Stromal cell of bone marrow (primary cell): ENCODE measurements around the gene UST.
"Not testable (repeated sequence)": the region's sequence is repeated elsewhere in the genome, so short reads cannot be mapped to it uniquely, and the experiment has no call there.

Experiments used
- DNase-seq: peaks from one replicate; pipeline ENCODE4 v3.0.0-alpha.2; 2012; ENCODE audit warnings: low read depth

Gene UST

DNA sequence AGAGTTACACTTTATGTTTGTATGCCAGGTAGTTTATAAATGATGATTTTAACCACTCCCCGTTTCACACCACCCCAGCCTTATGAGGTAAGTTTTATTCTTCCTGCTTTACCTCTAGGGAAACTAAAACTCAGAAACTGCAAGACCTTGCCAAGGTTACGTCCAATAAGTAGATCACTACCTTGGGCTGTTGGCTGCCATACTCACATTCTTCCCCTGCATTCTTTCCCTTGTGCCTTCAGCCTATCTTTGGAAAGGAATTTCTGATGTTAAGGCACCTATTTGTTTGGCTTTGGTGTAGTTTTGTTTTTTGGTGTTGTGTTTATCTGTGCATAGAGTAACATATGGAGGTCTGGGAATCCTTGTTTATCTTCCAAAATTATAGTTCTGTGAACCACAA lies 122.1 kb downstream of the UST start:
- DNase-seq: no peak

DNA sequence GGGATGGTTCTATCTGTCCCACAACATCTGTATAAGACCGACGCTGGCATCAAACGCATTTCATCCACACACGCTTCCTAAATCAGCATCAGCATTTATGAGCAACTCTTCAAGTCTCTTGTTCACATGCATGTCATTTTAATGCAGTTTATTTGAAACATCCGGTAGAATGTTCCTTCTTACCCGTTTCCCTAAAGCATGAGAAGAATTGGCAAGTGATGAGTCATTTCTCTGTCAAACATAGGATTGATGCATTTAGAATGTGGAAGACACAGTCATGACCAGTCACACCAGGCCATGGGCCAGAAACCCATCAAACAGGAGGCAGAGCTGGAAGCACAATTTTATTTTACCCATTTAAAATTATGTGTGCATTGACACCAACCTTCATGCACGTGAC lies 122.8 kb downstream of the UST start:
- DNase-seq: peak; percentile 88

DNA sequence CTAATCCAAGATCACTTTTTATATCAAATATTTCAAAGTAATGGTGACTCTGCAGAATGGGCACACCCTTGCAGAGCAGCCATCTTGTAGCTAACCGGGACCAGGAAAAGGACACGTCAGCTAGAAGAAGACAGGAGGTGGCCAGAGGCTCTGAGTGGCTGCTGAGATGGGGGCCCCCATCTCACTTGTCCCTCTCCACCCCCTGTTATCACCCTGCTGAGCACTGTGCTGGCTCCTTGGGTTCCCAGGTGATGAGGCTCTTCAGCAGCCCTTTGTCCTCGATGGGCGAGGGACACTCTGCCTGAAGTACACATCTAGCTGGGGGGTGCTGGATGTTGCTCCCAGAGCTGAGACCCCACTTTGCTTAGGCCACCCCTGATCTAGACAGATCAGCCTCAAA lies 126.3 kb downstream of the UST start:
- no peak for DNase-seq

DNA sequence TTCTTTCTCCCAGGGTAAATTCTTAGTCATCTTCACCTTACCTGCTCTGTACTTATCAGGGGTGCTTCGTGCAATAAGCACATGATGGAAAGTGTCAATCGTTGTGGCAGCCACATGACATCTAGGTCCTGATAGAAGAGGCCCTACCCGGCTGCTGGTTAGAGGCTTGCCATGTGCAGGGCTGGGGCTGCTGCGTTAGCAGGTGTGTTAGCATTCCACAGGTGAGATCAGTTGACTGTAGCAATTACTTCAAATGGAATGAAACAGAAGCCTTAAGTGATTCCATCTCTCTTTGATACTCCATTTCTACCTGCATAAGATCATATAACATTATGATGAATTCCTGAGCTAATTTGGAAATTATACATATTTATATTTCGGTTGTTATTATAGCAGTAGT lies 127.0 kb downstream of the UST start:
- DNase-seq: no peak

DNA sequence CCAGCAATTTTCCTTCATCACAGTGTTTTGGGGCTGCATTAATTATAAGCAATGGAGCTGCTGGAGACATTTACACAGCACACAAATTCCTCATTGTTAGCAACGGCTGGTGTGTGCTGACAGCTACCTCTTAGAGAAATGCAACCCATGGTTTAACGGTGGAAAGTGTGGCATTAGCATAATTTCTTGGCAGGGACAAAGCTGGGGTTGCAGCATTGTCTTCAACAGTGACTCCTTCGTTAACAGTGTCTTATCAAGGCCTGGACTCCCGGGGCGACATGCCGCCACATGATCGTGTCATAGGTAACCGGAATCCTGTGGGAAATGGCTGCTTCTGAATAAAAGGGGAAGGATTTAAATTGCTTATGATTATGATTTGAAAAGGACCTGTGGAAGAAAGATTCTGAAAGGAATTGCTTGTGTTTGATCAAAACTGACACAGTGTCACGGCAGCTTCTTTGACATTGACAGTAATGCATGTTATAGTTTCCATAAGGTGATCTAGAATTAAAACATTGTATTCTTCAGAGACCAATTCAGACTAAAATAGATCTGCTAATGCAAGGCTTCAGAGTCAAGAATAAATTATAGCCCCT lies 128.0 kb downstream of the UST start:
- DNase-seq: no peak

- DNase-seq: no peak
Observed at GRCh38 chr6:148878683-148879082, 131.9 kb downstream of the UST start.

DNA sequence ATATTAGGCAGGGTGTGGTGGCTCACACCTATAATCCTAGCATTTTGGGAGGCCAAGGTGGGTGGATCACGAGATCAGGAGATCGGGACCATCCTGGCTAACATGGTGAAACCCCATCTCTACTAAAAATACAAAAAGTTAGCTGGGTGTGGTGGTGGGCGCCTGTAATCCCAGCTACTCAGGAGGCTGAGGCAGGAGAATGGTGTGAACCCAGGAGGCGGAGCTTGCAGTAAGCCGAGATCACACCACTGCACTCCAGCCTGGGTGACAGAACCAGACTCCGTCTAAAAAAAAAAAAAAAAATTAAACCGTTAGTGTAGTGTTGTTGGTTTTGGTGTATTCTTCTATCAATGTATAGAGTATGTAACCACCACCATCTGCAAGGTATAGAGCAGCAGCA lies 133.9 kb downstream of the UST start:
- DNase-seq: not testable (repeated sequence)

DNA sequence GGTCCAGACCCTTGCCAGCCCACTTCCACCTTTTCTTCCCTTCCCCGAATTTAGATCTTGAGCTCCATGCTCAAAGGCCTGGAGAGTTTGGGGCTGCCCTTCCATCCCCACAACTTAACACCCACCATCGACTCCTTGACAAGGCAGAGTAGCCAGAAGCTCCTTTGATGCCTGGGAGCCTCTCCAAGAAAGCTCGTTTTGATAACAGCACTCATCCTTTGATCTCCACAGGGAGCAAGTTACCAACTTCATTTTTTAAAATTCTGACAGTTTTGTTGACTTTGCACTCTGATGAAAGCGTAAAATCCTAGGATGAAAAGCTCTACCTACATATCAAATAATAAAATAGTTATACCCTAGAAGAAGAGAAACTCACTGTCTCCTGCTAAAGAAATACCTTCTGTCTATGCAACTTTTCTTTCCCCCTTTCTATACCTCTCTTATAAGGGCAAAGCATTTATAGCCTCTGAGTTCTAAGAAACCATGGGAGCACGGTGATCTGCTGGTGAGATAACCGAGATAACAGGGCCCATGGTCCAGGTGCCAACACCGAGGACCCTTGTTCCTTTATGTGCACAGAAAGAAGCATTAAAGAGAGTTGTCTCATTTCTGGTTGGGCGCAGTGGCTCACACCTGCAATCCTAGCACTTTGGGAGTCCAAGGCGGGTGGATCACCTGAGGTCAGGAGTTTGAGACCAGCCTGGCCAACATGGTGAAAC lies 134.9 kb downstream of the UST start:
- no peak for DNase-seq

- DNase-seq: no peak
Observed at GRCh38 chr6:148883270-148883669, 136.4 kb downstream of the UST start.

GRCh38 chr6:148884461-148884860 lies 137.6 kb downstream of the UST start:
- DNase-seq: no peak

- DNase-seq: peak; percentile 68
Observed at GRCh38 chr6:148885136-148885865, 138.5 kb downstream of the UST start.

- no peak for DNase-seq
Observed at GRCh38 chr6:148885925-148886845, 139.4 kb downstream of the UST start.

GRCh38 chr6:148887181-148887580 lies 140.4 kb downstream of the UST start:
- no peak for DNase-seq

DNA sequence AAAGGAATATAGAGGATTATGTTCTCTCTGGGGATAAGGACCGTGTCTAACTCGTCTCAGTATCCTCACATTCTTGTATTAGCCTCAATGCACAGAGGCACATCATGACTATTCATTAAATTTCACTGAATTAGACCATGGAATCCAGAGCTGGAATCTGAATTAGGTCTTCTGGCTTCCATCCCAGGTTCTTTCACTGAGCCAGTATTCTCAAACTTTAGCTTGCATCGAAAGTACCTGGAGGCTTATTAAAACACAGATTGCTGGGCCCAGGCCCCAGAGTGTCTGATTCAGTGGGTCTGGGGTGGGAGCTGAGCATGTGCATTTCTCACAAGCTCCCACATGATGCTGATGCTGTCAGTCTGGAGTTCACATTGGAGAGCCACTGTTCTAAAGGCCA lies 142.0 kb downstream of the UST start:
- DNase-seq: no peak

GRCh38 chr6:148890096-148890495 lies 143.3 kb downstream of the UST start:
- DNase-seq: no peak

- DNase-seq: no peak
Observed at GRCh38 chr6:148890652-148891404, 144.0 kb downstream of the UST start.

GRCh38 chr6:148891405-148891783 lies 144.6 kb downstream of the UST start:
- no peak for DNase-seq

DNA sequence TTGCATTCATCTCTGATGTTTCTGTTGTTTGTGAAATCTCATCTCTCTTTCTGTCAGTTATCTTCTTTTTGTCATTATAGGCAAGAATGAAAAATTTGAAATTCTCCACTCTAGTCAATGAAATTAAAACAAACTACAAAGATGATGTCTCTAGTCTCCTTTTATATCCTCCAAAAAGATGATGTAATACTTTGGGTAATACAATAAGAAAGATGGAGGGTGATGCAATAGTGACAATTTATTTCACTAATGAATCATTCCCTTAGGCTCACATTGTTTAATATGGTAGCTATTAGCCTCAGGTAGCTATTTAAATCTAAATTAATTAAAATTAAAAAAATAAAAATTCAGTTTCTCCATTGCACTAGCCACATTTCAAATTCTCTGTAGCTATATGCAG lies 145.4 kb downstream of the UST start:
- DNase-seq: no peak

- no peak for DNase-seq
Observed at GRCh38 chr6:148893073-148893472, 146.2 kb downstream of the UST start.

GRCh38 chr6:148893481-148893880 lies 146.7 kb downstream of the UST start:
- no peak for DNase-seq

DNA sequence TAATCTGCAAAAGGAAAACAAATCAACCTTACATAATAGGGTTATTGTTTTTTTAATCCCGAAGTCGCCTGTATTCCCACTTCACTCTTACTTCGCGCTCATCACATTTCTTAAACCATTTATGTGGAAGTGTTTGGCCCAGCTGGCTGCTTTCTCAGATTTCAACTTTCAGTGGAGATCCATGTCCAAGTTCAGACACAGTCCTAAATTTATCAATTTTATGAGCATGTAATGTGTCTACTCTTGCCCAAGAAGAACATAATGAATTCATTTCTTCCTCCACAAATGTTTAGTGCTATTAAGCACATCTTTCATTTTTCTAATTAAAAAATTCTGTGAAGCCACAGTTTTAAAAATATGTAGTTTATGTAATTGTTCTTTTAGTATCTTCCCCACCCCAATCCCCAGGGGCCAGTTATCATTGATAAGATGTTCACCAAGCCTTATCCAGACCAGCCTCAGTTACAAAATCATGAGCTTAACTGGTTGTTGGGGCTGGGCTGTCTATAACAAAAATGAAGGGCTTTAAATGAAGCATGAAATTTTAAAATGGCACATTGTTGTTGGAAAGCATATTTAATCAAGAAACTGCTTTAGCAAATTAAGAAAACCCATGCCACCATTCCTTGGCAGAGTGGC lies 151.7 kb downstream of the UST start:
- no peak for DNase-seq
